BE2C (cell line): ENCODE results near the gene LMNB1.

Source experiments
- DNase-seq: peaks from one replicate; pipeline ENCODE4 v3.0.0-alpha.2; 2020
- H3K27me3 ChIP-seq: fragments of 250-450 bp; sonication (Bioruptor Pico); 2 replicates; pipeline ENCODE4 v1.5.1; 2020; ENCODE audit warnings: mild to moderate bottlenecking
- H3K36me3 ChIP-seq: fragments of 250-450 bp; sonication (Bioruptor Pico); 2 replicates; pipeline ENCODE4 v1.5.1; 2020; ENCODE audit warnings: mild to moderate bottlenecking
- H3K4me1 ChIP-seq: fragments of 250-450 bp; sonication (Bioruptor Pico); 2 replicates; pipeline ENCODE4 v1.5.1; 2020
- H3K4me3 ChIP-seq: 2 replicates; pipeline ENCODE4 v1.5.1; 2011; ENCODE audit warnings: low read depth, low read length
- H3K9me3 ChIP-seq: fragments of 250-450 bp; sonication (Bioruptor Pico); 2 replicates; pipeline ENCODE4 v1.5.1; 2020
- TF ChIP-seq, protein P1 (sequence below): IDR thresholded peaks from 2 replicates; pipeline ENCODE4 v1.5.1; 2012; ENCODE audit warnings: mild to moderate bottlenecking, low read depth, low read length

The LMNB1 gene

DNA sequence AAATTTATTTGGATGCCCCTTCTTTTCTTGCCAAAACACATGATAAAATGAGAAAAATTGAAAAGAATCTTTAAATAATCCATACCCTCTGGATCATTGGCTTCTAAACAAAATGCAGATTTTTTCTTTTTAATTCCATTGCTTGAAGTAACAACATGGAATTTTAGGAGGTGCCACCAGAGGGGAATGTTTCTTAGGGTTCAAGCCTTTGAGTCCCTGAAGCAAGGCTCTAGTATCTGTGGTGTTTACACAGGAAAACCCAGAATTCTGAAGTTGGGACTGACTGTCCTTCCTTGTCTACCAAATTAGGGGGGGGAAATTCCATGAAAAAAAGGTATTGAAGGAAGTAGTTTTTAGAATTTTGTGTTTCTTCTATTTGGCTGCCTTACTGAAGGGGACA lies 69.4 kb downstream of the LMNB1 start:
- Histone ChIP-seq H3K4me3 (no peak overlapping the region), H3K27me3 (no peaks in the 10 kb centered on the region), H3K36me3 (0 out of 2 replicates have a peak, but pooled peaks cover 3% of the 10 kb centered on the region), H3K9me3 (no peaks in the 10 kb centered on the region), H3K4me1 (peaks cover 7% of the 10 kb centered on the region; the same call in 1 of the 2 replicates)
- TF ChIP-seq, protein P1, sequence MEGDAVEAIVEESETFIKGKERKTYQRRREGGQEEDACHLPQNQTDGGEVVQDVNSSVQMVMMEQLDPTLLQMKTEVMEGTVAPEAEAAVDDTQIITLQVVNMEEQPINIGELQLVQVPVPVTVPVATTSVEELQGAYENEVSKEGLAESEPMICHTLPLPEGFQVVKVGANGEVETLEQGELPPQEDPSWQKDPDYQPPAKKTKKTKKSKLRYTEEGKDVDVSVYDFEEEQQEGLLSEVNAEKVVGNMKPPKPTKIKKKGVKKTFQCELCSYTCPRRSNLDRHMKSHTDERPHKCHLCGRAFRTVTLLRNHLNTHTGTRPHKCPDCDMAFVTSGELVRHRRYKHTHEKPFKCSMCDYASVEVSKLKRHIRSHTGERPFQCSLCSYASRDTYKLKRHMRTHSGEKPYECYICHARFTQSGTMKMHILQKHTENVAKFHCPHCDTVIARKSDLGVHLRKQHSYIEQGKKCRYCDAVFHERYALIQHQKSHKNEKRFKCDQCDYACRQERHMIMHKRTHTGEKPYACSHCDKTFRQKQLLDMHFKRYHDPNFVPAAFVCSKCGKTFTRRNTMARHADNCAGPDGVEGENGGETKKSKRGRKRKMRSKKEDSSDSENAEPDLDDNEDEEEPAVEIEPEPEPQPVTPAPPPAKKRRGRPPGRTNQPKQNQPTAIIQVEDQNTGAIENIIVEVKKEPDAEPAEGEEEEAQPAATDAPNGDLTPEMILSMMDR = peak; percentile 31; the same call in 1 of the 2 replicates
- no peak for DNase-seq

- TF ChIP-seq, protein P1 = no peak
- Histone ChIP-seq H3K9me3 (no peaks in the 10 kb centered on the region), H3K4me3 (no peak overlapping the region), H3K4me1 (peaks cover 7% of the 10 kb centered on the region; the same call in 1 of the 2 replicates), H3K27me3 (no peaks in the 10 kb centered on the region), H3K36me3 (0 out of 2 replicates have a peak, but pooled peaks cover 3% of the 10 kb centered on the region)
- DNase-seq = peak; percentile 28
These were observed 70.0 kb downstream of the LMNB1 start for GRCh38 chr5:126846744-126847455.

GRCh38 chr5:126847456-126847820 lies 70.5 kb downstream of the LMNB1 start:
- TF ChIP-seq, protein P1 = no peak
- no peaks in the 10 kb centered on the region for H3K27me3 ChIP-seq
- no peaks in the 10 kb centered on the region for H3K9me3 ChIP-seq
- H3K4me3 ChIP-seq = no peak overlapping the region
- no peak for DNase-seq
- H3K36me3 ChIP-seq = peaks cover 3% of the 10 kb centered on the region; the same call in 1 of the 2 replicates
- H3K4me1 ChIP-seq = peaks cover 7% of the 10 kb centered on the region; the same call in 1 of the 2 replicates

DNA sequence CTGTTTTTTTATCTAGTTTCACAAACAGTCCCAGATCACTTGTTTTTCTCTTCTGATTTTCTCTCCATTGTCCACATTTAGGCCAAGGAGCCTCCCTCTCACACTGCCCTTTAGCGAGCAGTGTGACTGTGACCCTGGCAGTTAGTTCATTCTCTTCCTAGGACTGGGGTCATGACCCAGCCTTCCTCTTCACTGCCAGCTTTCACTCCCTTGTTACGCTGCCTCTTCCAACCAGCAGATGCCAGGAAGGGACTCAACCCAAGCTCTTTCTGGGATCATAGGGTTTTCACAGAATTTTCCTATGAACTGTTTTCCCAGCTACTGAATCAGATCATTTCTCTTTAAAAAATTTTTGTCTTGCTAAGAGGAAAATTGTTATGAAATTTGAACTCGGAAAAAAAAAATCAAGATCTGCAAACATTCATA lies 70.9 kb downstream of the LMNB1 start:
- TF ChIP-seq, protein P1 = no peak
- Histone ChIP-seq H3K36me3 (peaks cover 3% of the 10 kb centered on the region; the same call in 1 of the 2 replicates), H3K4me3 (no peak overlapping the region), H3K9me3 (no peaks in the 10 kb centered on the region), H3K4me1 (peaks cover 7% of the 10 kb centered on the region; the same call in 1 of the 2 replicates), H3K27me3 (no peaks in the 10 kb centered on the region)
- DNase-seq = no peak

GRCh38 chr5:126848253-126848652 lies 71.3 kb downstream of the LMNB1 start:
- Histone ChIP-seq H3K27me3 (no peaks in the 10 kb centered on the region), H3K4me3 (no peak overlapping the region), H3K4me1 (peaks cover 7% of the 10 kb centered on the region; the same call in 1 of the 2 replicates), H3K36me3 (peaks cover 3% of the 10 kb centered on the region; the same call in 1 of the 2 replicates), H3K9me3 (no peaks in the 10 kb centered on the region)
- TF ChIP-seq, protein P1 = no peak
- no peak for DNase-seq

GRCh38 chr5:126849101-126849678 lies 72.3 kb downstream of the LMNB1 start:
- no peak for DNase-seq
- H3K4me1 ChIP-seq = peaks cover 7% of the 10 kb centered on the region; the same call in 1 of the 2 replicates
- H3K27me3 ChIP-seq = no peaks in the 10 kb centered on the region
- H3K4me3 ChIP-seq = no peak overlapping the region
- TF ChIP-seq, protein P1 = no peak
- peaks cover 3% of the 10 kb centered on the region; the same call in 1 of the 2 replicates for H3K36me3 ChIP-seq
- H3K9me3 ChIP-seq = no peaks in the 10 kb centered on the region
